NCI-H2081 treated with DMSO at 0.1 percent for 48 hours (cell line): ENCODE measurements around the gene ALX4.

Source experiments
- DNase-seq: peaks from one replicate; lab custom pipeline; 2025; lab: John Stamatoyannopoulos, UW

ALX4 gene

DNA sequence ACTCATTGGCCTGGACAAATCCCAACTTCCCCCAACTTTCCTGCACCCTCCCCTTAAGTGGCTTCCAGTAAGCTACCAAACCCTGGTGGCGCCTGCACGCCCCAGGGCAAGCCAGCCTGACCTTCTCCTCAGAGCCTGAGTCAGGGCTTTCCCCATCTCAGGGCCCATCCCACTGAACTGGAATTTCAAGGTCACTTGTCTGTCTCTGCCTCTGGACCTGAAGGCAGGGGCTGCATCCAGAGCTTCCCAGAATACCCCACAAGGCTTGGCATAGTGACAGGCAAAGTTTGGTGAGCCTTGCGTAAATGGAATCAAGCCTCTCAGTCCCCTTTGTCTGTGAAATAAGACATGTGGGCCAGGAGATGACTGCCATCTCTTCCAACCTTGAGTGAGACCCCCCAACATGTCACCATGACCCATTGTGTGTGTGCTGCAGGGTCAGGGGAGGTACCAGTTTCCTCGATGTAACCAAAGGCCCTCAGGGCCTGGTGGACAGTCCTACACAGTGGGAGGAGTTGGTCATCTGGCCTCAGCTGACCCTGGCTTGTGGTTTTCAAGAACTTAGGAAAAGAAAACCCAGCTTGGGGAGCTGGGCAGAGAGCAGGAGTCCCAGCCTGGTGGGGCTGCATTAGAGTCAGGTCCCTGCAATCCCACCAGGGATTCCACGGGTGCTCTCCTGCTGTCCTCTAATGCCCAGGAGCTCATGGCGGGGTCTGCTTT, 8.9 kb downstream of the ALX4 start:
- no peak for DNase-seq

DNA sequence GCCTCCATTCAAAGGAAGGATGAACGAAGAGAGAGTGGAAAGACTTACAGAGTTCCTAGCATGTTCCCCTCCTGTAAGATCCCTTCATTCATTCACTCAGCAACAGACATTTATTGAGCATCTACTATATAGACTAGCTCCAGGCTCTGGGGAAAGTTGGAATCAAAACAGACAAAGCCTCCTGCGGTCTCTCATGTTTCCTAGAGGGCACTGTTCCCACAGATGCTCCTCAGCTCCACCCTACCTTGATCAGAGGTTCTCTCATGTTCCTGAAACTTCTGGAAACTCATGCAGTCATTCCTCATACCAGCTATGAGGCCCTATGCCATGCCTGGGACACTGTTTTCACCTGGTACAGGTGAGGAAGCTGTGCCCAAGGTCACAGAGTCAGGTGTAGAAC, 11.1 kb downstream of the ALX4 start:
- no peak for DNase-seq

DNA sequence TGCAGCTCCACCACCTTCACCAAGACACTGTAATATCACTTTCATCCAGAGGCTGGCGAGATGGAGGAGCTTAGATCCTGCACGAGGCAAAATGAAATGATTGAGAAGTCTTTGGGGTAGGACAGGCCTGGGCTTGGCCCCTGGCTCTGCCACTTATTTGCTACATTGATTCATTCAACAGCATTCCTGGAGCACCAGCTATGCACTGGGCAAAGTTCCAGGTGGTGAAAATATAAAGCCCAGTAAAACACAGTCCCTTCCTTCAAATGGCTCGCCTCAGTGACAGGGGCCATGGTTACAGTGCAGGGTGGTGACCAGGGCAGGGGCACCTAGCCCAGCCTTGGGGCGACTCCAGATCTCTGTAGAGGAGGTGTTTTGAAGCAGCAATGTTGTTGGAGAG, 19.7 kb downstream of the ALX4 start:
- no peak for DNase-seq

DNA sequence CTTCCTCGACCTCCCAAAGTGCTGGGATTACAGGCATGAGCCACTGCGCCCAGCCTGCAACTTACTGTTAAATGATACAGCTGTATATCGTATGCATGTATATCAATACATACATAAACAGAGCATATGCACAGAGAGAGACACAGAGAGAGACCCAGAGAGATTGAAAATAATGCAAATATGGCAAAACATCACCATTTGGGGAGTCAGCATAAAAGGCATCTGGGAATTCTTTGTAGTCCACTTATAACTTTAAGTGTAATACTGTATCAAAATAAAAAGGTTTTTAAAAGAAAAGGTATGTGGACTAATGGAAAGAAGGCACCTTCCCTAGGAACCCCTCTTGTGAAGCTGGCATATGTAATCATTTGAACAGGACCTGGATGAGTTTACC, 21.8 kb downstream of the ALX4 start:
- no peak for DNase-seq

DNA sequence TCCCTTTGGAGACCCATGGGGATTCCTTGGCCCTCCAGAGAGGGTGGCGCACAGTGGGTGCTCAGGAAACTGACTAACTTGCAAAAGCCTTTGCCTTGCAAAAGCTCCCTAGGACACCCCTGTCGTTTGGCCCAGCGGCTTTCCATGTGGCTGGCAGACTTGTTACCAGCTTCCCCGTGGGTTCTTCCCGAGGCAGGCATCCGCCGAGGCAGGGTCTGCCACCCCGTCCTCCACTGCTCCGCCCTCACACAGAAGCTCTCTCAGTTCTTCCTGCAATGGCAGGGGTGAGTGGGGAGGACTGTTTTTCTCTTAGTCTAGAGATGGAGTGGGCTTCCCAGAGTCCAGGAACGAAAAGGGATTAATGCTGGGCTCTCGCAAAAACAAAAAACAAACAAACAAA, 23.0 kb downstream of the ALX4 start:
- no peak for DNase-seq

DNA sequence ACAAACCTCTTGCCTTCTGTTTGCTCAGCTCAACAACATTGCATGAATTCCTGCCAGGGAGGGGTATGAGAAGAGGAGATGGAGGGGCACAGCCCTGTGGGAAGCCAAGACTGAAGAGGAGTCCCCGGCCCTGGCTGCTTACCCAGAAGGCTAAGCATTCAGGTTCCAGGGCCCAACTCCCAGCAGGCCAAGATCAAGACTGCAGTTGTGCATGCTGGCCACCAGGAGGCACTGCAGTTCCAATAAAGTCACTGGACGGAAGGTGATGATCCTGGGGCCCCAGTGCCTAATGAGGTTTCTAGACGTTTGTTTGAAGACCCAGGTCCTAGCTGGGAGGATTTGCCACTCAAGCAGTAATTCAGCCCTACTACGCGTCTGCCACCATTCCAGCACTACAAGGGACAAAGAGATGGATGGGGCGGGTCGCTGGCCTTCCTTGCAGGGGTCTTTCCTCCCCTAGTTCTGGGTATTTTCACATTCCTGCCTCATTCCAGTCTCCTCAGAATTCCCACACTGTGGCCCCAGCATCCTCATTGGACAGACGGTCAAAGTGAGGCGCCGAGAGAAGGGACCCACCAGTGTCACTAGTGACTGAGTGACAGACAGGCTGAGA, 23.6 kb downstream of the ALX4 start:
- DNase-seq, result no peak

DNA sequence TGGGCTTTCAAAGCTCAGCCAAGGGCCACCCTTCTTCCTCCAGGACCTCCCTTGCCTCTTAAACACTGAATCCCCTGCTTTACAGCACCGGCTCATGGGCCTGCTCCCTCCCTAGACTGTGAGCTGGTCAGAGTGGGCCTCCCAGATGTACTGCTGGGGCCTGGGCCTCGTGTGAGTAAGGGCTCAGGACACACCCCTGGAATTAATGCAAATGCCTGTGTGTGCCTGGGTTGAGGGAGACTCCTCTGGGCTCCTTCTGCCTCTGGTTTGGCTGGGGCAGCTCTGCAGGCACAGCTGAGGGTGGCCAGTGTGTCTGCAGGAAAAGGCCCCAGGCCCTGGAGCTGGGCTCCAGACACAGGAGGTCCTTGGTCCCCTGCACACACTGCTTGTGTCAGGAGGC, 24.2 kb downstream of the ALX4 start:
- no peak for DNase-seq

DNA sequence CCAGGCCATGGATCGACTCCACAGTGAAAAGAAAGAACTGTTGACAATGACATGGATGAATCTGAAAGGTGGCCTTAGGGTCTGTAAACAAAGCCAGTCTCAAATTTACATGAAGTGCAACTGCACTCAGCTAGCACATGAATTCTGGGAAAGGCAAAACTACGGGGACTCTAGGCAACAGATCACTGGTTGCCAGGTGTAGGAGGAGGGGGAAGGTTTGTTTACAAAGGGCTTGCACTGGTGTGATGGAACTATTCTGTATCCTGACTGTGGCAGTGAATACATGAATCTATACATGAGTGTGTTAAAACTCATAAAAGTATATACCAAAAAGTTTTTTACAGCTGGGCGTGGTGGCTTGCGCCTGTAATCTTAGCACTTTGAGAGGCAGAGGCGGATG, 27.3 kb downstream of the ALX4 start:
- DNase-seq, result no peak

DNA sequence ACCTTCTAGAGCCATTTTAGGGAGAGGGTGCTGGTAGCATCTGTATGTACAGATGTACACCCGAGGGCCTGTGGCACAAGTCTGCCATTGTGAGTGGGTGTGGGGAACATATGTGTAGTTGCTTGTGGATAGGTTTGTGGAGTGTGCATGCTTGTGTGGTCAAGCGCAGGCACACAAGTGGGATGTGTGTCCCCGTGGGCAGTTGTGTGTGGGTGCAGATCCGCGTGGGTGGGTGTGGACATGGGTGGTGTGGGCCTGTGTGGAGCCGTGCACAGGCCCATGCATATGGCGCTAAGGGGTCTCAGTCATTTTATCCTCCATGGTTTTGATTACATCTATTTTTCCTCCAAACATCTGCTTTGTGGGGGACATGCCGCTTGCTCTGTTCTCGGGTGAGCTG, 28.8 kb downstream of the ALX4 start:
- no peak for DNase-seq

DNA sequence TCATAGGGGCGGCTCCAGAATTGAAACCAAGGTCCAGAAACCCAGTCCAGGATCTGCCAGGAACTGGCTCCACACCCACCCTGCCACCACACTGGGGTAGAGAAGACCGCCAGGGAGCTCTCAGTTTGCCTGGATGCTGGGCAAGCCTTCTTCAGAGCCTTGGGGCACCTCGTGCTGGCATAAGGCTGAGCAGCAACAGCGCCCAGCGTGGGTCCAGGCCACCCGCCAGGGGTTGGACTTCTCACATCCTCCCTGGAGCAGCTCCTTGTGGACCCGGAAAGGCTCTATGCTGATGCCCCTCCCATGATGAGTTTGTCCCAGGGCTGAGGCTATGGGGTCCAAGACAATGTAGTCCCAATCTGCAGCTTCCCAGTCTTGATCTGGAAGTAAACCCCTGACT, 29.7 kb downstream of the ALX4 start:
- DNase-seq, result no peak

DNA sequence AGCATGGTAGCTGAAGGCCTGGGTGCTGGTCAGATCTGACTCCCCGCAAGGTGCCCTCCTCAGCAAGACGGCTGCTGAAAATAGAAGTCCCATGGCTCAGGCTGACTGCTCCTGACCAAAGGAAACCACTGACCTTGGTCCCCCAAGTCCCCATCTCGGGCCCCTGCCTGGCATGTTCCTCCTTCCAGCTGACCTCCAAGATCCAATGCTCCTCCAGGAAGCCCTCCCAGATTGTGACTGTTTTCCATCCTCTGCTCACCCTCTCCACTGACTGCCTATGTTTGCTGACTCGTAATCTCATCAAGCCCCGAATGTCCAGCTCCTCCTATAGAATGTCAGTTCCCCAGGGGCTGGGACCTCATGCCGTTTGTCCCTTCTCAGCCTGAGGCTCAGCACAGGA, 30.5 kb downstream of the ALX4 start:
- DNase-seq, result no peak

DNA sequence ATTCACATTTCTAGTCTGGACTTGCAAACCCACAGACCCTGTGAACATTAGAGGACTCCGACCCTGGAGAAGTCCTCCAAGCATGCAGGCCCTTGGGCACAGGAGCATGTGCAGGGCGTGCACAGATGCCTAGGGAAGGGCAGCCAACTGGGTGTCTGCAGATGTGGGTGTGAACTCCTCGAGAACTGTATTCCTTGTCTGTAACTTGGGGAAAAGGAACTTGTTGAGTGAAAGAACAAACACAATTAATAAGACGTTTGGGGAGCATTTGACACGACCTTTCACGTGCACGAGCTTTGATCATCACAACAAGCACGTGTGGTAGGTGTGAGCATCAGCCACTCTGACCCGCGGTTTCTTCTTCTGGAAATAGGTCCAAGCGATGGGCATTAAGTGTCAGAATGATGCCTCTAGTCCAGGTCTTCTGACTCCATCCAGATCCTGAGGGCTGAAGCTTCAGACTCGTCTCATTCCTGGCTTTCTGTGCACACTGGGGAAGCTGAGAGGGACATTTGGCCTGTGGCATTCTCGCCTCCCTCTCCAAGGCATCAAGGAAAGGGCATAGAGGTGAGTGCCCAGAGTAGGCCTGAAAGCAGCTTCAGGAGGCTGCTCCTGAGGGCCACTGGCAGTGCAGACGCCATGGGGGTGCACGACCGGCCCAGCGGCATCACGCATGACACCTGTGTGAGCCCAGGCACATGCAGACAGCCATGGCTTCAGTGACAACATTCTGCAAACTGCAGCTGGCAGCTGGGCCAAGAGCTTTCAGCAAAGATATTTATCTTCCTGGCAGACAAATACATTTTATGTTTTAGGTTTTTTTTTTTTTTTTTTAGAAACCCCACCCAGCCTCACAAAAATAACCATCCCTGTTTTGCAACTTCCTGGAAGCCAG, 32.5 kb downstream of the ALX4 start:
- no peak for DNase-seq

DNA sequence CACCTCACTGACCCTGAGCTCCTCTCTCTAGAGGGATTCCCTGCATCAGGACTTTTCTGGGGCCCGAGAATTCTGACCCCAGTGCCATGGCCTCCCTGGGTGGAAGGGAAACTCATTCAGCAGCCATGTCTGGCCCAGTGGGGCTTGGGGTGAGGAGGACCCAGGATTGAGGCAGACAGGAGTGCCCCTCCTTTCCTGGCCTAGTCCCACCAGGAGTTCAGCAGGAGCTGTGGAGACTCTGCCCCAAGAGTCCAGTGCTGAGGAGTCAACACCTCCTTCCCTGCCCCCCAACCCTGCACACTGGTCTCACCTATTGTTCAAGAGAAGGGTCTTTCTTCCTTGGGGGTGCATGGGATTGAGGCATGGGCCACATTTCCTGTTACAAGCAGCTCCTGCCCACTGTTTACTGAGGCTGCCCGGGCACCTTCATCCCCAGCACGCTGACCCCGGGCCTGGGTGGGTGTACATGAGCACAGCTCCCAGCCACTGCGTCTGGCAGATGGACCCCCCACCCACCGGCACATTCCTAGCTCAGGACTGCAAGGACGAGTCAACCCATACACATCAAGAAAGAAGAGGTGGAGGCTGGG, 33.9 kb downstream of the ALX4 start:
- DNase-seq, result no peak

DNA sequence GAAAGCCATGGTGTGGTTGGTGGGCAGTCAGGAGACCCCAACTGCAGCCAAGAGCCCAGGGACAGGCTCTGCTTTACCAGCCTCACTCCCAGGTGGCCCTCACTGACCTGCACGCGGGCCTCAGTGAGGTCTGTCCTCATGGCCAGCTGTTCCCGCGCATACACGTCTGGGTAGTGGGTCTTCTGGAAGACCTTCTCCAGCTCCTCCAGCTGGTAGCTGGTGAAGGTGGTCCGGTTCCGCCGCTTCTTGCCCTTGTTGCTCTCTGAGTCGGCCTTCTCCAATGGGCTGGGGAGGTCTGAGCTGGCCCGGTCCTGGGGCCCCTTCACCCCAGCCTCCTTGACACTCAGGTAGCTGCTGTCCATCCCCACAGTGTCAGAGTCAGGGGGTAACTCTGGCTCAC, 34.7 kb downstream of the ALX4 start:
- no peak for DNase-seq

DNA sequence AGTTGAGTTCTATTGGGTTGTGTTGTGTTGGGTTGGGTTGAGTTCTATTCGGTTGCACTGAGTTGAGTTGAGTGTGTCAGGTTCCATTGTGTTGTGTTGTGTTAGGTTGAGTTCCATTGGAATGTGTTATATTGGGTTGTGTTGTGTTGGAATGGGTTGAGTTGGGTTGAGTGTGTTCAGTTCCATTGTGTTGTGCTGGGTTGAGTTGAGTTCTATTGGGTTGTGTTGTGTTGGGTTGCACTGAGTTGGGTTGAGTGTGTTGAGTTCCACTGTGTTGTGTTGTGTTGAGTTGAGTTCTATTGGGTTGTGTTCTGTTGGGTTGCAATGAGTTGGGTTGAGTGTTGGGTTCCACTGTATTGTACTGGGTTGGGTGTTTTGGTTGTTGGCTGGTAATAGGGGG, 35.5 kb downstream of the ALX4 start:
- no peak for DNase-seq

DNA sequence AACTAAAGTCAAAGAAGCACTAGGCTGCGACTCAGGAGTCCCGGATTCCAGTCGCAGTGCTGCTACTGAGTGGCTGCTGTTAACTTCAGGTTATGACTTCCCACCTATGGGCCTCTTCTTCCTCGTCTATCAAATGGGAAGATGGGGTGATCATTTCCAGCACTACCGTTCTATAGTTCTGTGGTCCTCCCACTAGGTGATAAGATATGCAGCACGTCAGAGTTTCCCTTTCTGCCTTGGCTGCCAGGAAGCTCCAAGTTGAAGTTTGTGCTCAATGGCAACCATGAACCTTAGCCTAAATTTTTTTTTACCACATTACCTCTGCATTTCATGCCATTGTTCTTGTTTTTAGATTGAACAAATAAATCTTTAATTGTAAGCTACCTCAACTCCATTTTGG, 38.7 kb downstream of the ALX4 start:
- no peak for DNase-seq

DNA sequence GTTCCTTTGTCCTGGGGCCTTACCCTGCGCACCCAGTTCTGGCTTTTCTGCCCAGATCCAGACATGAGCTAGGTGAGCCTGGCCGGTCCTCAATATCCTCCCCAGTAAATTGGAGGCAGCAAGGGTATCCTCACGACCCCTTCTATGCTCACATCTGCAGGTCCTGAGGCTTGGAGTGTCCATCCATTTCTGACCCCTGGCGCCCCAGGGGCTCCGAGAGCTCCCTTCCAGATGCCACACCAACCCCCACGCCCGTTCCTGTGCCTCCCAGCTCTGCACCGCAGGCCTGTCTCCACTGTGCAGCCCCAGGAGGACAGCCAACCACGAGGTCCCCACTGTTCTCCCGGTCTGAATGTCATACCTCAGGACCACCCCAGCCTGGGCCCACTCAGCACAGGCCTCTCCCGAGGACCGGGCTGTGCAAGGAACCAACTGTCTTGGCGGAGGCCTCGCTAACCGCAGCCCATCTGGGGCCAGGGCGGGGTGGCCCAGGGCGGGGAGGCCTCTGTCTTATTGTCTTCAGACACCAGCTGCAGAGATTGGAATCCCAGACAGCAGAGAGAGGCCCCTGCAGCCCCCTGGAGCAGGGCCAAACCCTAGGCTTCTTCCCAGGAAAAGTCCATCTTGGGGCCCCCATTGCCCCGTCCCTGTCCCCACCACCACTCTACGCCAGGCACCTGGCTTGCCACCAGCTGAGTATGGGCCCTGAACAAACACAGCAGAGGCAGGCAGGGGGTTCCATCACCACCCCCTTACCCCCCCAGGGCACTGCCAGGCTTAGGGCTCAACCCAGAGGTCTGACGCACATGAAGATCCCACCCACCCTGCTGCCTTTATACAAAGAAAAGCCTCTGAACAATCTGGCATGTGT, 39.3 kb downstream of the ALX4 start:
- no peak for DNase-seq

DNA sequence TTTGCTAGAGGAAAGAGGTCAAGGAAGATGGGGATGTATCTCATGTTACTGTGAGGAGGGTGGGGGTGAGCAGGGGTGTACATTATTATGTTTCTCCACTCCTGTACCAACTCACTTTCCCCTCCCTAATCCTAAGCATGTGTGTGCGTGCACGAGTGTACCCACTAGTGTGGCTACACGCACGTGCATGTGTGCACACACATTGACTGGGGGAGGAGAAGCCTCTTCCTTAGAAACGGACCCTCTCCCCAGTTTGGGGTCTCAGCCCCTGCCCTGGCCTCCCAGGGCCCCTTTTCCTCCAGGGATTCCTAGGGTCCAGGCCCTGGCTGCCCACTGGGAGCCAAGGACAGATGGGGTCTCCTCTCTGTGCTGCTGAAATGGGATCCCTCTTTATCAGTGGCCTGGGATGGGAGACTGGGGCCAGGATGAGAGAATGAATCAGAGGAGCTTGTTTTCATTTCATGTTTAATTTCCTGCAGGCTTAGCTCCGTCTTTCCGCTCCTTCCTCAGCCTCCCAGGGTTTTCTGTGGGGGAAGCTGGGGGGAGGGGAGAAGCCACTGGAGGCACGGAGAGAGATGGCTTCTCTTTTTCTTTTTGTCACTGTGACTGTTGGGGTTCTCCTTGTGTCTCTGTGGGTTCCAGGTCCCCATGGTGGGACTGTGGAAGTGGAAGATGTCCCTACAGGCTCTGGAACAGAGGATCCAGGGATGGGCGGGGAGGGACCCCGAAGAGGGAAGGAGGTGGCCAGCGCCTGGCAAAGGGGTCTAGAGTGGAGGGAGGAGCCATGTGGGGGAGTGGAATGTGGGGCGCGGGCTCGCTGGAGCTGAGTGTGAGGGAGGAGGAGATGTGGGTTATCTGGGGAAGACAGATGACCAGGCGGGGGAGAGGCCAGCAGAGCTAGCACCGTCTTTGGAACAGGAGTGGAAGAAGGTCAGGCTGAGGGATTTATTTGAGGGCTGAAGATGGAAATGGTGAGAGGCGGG, 40.3 kb downstream of the ALX4 start:
- no peak for DNase-seq

DNA sequence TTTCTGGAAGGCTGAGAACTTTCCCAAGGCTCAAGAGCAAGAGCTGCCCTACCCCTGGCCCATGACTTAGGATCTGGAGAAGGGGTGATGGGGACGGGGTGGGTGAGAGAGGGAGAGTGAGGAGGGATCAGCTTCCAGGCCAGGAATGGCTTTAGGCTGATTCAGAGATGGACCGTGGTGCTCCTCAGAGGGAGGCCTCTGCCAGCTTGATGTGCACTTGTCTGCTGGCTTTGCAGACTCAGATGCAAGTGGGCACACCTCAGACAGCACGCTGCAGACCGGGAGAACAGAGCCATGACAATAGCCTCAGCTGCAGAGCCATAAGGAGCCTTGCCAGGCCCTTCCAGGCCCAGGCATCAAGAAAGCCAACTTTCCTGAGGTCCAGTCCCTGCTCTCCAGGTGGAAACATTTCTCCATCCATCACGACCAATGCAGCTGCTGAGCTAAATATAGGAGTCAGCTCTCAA, 41.3 kb downstream of the ALX4 start:
- no peak for DNase-seq
